Kidney epithelial cell (primary cell): ENCODE results near the gene HMBS. TPM values are rescaled to one million over a fixed set of nuclear protein-coding genes. Genes with fewer than 3 reads are reported as not detected.
A peak's percentile ranks its signal among the peaks of the same experiment; 100 is the strongest.

Experiments
- DNase-seq: peaks from one replicate; pipeline ENCODE4 v3.0.0-alpha.2; 2010; ENCODE audit warnings: low read depth
- H3K27me3 ChIP-seq: 2 replicates; pipeline ENCODE4 v1.6.0; 2011; ENCODE audit warnings: low read length; ENCODE audit not compliant: control insufficient read depth, insufficient read depth
- H3K36me3 ChIP-seq: 2 replicates; pipeline ENCODE4 v1.5.1; 2011; ENCODE audit warnings: low read length; ENCODE audit not compliant: control insufficient read depth, insufficient read depth
- H3K4me3 ChIP-seq: 2 replicates; pipeline ENCODE4 v1.5.1; 2011; ENCODE audit warnings: low read depth, mild to moderate bottlenecking, control low read depth, low read length
- total RNA-seq: library from RNA; depleted of rRNA; stranded (reverse); fragments of >200 nt; gene quantifications from 2 replicates; pipeline ENCODE4 v1.2.3, GENCODE V29; 2015
- TF ChIP-seq, protein P1 (sequence below): IDR thresholded peaks from 2 replicates; pipeline ENCODE4 v1.5.1; 2011; ENCODE audit warnings: mild to moderate bottlenecking, moderate library complexity, low read length, control low read depth, inconsistent platforms; ENCODE audit not compliant: insufficient read depth, poor library complexity, severe bottlenecking

Gene HMBS
- total RNA-seq, 1 donor from 2014 or later = 27.7 TPM

DNA sequence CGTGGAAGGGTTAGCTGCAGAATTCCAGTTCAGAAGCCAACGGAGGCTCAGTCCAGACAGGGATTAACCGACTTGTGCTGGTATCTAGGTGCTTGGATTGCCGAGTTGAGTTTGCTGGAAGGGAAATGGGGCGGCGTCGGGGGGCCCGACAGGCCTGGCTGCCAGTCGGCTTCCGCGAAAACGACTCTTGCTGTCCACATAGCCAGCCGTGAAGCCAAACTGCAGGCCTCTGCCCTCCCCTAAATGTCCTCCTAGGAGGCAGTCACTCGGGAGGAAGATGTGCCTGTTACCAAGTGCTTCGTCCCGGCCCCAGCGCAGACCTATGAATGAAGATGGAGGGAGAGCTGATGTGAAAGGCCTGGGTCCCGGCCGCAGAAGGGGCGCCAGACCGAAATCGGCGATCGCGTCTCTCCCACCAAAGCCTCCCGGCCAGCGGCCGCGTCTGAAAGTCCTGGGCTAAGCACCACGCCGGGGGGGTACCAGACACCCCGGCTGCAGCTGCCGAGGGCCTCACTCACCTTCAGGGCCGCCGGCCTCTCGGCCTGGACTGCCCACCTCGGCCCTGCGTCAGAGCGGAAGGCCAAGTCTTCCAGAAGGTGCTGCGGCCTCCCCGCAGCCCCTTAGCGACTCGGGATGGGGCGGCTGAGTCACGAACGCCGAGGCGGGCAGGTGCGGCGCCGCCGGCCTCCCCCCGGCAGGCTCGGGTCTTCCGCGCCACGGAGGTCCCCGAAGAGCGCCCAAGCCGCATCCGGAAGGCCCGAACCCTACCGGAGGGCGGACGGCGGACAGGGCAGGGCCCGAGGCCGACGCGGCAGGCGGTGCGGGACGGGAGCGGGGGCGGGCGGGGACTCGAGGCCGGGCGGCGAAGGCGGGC, 9.5 kb downstream of the HMBS start:
- peak overlapping the region; percentile 89 for H3K4me3 ChIP-seq
- H3K27me3 ChIP-seq = no peaks in the 10 kb centered on the region
- TF ChIP-seq, protein P1, sequence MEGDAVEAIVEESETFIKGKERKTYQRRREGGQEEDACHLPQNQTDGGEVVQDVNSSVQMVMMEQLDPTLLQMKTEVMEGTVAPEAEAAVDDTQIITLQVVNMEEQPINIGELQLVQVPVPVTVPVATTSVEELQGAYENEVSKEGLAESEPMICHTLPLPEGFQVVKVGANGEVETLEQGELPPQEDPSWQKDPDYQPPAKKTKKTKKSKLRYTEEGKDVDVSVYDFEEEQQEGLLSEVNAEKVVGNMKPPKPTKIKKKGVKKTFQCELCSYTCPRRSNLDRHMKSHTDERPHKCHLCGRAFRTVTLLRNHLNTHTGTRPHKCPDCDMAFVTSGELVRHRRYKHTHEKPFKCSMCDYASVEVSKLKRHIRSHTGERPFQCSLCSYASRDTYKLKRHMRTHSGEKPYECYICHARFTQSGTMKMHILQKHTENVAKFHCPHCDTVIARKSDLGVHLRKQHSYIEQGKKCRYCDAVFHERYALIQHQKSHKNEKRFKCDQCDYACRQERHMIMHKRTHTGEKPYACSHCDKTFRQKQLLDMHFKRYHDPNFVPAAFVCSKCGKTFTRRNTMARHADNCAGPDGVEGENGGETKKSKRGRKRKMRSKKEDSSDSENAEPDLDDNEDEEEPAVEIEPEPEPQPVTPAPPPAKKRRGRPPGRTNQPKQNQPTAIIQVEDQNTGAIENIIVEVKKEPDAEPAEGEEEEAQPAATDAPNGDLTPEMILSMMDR = no peak
- no peak for DNase-seq
- H3K36me3 ChIP-seq = peaks cover 2% of the 10 kb centered on the region

DNA sequence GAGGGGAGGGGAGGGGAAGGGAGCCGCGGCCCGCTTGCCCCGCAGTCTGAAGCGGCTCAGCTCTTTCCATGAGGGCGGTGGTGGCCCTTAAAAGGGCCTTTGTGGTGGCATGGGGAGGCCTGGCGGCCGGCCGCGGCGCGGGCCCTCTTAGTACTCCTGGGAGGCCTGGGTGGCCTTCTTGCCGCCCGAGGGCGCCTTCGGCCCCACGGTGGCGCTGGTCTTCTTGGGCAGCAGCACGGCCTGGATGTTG, 10.1 kb downstream of the HMBS start:
- TF ChIP-seq, protein P1 = peak; percentile 81
- Histone ChIP-seq H3K27me3 (no peaks in the 10 kb centered on the region), H3K4me3 (peak overlapping the region; percentile 89), H3K36me3 (peaks cover 2% of the 10 kb centered on the region)
- no peak for DNase-seq

DNA sequence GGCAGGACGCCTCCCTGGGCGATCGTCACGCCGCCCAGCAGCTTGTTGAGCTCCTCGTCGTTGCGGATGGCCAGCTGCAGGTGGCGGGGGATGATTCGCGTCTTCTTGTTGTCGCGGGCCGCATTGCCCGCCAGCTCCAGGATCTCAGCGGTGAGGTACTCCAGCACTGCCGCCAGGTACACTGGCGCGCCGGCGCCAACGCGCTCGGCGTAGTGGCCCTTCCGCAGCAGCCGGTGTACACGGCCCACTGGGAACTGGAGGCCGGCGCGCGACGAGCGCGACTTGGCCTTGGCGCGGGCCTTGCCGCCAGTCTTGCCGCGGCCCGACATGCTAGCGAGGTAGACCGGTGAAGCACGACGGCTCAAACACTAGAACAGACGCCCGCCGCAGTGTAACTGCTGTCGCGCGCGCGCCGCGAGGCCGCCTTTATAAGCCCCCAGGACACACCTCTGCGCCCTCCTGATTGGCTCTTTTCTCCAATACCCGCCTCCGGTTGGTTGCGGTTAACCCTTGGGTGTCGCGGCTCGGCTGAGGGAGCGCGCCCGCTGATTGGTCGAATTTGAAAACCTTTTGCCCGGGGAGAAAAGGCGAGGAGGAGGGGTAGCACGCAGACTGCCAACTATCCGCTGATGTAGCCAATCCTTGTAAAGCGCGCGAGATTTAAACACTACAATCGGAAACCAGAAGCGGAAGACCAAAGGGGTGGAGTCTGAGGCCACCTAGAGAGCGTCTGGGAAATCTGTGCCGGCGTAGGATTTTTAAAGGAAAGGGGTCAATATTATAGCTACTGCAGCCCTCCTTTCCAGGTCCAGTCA, 10.6 kb downstream of the HMBS start:
- DNase-seq = peak; percentile 97
- TF ChIP-seq, protein P1 = no peak
- no peaks in the 10 kb centered on the region for H3K27me3 ChIP-seq
- H3K4me3 ChIP-seq = peak overlapping the region; percentile 89
- H3K36me3 ChIP-seq = peaks cover 2% of the 10 kb centered on the region

DNA sequence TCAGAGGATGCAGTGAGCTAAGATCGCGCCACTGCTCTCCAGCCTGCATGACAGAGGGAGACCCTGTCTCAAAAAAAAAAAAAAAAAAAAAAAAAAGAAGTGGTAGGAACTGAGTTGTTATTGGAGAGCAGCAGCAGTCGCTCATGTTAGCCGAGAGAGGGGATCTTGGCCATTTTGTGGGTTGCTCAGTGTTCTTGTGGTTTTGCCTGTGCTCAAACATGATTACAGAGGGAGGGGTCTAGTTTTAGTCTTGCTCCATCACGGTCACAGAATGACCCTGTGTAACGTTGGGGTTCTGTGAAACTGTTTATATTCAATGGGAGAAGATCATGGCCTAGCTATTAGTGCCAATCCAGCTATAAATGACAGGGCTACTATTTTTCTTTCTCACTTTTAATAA, 15.0 kb downstream of the HMBS start:
- DNase-seq = no peak
- TF ChIP-seq, protein P1 = no peak
- Histone ChIP-seq H3K27me3 (no peaks in the 10 kb centered on the region), H3K4me3 (no peak overlapping the region), H3K36me3 (peaks cover 2% of the 10 kb centered on the region)

DNA sequence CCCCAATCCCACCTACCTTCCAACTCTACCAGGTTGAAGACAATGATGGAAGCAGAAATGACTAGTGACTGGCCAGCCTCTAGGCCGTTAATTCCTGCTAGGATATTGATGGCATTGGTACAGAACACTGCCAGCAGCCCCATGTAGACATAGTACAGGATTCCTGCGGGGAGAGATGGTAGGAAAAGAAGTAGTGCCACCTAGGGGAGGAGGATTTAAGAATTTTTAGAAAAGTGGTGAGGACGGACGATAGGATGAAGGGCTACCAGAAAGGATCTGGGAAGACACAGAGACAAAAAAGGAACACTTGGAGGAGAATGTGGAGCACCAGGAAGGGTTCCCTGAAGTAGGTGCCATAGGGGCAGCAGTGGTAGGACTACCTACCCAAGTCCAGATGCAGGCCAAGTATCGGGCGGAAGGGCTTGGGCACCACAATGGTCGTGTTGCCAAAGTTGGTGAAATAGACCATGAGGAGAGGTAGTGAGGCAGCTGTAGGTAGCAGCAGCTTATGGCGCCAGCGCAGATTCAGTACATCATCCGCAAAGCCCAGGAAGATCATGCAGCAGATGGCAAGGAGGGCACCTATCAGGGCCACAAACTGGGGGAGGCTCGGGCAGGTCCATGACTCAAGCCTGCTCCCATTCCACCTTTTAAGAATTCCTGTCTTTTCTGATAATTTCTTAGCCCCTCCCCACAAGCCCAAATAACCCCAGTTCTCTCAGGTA, 15.7 kb downstream of the HMBS start:
- Histone ChIP-seq H3K36me3 (peaks cover 2% of the 10 kb centered on the region), H3K27me3 (no peaks in the 10 kb centered on the region), H3K4me3 (peak overlapping the region; percentile 76)
- no peak for DNase-seq
- TF ChIP-seq, protein P1 = peak; percentile 64
